NCI-H526 (cell line): ENCODE data around the gene NUP50.

Experiments
- DNase-seq, 2 experiments: peaks; one replicate each; lab custom pipeline; 2025; lab: John Stamatoyannopoulos, UW

The NUP50 gene

DNA sequence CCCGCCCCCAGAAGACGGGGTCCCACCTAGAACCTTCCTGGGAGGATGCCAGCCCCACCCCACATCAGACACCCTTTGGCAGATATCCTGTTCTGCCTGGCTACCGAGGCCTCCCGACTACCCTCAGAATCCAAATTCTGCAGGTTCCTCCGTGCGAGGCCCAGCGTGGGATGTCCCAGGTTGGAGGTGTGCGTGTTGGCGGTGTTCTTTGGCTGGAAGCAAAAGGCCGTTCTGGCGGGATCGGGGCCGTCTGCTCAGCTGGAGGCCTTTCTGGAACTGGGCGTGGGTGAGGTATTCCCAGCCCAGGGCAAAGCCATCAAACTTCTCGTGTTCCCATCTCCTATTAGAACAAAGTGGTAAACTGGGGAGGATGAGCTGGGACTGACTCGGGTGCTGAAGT is 32.6 kb downstream of the NUP50 start:
- DNase-seq: no peak

DNA sequence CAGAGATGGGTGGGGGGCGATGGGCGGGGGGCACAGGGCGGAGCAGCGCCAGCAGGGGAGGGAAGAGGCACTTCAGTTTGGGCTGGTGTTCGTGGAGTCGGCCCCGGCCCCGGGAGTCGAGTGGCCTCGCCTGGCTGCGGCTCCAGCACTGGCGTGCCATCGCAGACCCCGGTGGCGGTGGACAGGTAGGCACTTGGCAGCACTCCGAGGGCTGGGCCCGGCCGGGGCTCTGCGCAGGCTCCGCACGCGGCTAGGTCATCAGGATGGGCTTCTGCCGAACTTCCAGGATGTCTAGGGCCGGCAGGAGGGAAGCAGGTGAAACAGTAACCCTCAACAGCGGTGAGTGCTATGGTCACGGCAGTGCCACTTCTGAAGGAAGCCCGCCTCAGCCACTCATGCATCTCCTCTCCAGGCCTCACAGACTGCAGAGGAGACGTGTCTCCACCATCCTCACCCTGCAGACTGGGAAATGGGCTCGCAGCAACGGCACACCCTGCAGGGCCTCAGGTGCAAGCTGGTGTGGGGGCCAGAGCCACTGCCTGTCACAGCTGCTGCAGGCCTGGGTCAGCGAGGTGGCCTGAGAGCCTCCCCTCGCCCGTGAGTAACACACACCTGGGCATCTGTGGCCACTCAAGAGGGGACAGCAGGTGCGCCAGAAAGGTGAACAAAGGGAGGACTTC is 33.3 kb downstream of the NUP50 start:
- DNase-seq: no peak

DNA sequence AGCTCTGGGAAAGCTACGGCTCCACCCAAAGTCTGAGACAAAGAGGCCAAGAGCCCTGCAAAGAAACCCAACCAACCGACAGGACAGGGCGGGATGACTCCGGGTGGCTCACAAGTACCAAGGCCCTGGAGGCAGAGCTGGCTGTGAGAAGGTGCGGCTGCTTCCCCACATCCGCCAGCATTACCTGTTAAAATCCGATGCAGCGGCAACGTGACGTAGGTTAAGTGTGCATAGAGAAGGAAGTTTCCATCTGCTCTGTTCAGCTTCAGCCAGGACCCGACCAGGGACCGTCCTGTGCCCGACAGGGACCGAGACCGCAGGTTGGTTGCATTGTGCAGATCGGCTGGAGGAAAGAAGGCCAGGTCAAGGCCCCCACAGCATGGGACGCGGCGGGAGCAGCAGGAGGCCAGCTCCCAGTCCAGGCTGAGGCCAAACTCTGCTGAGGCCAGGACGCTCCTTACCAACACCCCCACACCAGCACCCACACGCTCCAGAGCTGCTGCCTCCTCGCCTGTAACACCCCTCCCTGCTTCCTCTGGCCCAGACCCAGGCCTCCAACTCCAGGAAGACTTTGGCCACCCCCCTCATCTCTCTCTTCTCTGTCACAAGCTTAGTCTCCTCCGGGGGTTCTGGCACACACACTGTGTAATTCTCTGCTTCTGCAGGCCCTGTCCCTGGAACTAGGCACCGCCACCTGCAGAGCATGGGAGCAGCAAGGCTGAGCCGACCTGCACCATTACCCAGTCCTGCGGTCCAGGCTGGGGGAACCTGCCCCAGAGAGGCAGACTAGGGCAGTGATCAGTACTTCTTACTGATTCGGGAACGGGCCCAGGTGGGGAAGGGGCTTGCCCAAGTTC is 34.1 kb downstream of the NUP50 start:
- no peak for DNase-seq

GRCh38 chr22:45198463-45198795 is 34.7 kb downstream of the NUP50 start:
- no peak for DNase-seq

- no peak for DNase-seq
Measured at GRCh38 chr22:45199723-45200122, 36.0 kb downstream of the NUP50 start.

GRCh38 chr22:45200230-45200629 is 36.5 kb downstream of the NUP50 start:
- no peak for DNase-seq

DNA sequence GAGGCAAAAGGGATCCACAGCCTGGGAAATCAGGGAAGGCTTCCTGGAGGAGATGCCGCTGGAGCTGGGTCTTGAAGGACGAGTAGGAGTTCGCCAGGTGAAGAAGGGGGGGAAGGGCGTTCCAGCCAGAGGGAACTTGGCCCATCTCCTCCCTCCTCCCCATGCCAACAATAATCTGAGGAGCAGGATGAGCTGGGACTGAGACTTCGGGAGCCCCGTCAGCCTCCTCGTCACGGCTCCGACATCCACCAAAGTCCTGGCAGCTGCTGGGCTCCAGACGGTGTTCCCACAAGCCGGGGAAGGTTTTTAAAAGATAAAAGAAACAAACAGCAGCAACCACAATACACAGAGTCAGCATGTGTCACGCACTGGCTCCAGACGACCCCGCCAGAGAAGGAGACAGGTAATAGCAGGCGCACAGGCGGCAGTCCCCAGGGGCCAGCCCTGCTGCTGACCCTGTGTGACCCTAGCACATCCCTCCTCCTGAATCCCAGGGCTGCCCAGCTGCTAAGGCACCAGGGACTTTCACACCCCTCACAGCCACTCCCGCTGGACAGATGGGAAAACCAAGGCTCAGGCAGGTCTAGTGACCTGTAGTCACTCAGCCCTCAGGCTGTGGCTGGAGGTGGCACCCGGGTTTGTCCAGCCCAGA is 37.3 kb downstream of the NUP50 start:
- DNase-seq: no peak

- no peak for DNase-seq
Measured at GRCh38 chr22:45201678-45202332, 38.1 kb downstream of the NUP50 start.

- no peak for DNase-seq
Measured at GRCh38 chr22:45202333-45203149, 38.8 kb downstream of the NUP50 start.

DNA sequence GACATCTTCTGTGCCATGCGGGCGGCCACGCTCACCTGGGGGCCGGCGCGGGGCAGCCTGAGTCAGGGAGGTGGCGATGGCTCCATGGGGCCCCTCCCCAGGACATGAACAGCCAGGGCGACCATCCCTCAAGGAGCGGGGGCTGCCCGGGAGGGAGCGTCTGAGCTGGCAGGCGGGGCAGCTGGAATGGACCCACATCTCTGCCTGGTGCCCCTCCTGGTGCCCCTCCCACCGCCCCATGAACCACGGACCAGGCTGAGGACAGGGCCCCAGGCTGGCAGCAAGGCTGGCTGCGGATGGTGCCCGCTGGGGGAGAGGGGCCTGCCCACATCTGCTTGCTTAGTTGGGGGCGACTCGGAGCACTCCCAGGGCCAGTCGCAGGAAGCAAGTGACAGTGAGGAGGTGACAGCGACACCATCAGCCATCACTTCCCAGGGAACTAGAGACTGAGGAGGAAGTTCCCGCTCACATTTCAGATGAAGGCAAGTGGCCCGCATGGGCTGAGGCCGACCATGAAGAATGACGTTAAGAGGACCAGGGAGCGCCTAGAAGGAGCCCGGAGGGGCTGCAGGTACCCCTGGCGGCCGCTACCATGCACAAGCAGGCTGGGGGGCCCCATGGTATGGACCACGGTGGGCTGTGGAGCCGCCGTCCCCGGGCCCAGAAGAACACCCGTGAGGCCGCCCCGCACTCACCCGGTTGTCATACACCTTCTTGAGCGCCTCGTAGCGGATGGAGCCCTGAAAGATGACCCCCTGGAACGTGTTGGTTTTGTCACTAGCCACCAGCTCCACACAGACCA is 39.6 kb downstream of the NUP50 start:
- DNase-seq: no peak

- no peak for DNase-seq
Measured at GRCh38 chr22:45204241-45204640, 40.5 kb downstream of the NUP50 start.

DNA sequence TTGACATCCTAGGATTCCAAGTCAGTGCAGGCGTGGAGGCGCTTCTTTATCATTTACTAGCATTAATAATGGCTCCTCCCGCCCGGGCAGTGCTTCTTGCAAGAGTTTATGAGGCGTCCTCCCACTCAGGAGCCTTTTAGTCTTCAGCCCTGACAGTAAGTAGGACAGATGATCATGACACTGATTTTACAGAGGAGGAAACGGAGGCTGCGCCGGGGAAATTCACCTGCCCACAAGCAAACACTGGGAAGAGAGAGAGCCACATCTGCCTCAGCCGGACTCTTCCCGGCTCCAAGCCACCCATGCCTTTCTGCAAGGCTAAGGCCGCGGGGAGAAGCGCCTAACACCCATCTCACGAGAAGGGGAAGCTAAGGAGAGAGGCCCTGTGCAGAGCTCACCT is 41.1 kb downstream of the NUP50 start:
- DNase-seq: no peak

DNA sequence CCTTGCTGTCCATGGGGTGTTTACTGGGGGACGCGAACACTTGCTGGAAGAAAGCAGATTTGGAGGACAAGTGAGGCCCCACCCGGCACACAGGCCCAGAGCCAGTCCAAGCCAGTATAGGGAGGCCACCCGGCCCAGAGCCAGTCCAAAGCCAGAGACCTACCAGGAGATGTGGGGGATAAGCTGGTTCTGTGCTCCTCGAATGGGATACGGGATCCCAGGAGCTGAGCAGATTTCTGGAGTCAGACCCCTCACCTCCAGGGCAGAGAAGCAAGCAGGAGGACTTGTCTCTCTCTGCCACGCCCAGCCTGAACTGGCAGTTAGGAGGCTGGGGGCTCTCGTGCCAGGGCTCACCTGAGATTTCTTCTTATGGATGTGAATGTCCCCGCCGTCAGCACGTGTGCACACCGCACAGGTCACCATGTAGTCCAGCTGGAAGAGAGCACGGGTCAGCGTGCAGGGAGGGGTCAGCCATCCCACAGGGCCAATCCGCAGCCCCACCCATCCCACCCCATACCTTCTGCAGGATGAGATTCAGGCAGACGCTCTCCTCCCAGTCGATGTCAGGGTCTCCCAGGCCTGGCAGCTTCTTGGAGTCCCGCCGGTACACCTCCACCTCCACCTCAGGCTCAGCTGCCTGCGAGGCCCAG is 41.7 kb downstream of the NUP50 start:
- no peak for DNase-seq

GRCh38 chr22:45206233-45206632 is 42.5 kb downstream of the NUP50 start:
- no peak for DNase-seq

- no peak for DNase-seq
Measured at GRCh38 chr22:45207533-45207932, 43.8 kb downstream of the NUP50 start.

DNA sequence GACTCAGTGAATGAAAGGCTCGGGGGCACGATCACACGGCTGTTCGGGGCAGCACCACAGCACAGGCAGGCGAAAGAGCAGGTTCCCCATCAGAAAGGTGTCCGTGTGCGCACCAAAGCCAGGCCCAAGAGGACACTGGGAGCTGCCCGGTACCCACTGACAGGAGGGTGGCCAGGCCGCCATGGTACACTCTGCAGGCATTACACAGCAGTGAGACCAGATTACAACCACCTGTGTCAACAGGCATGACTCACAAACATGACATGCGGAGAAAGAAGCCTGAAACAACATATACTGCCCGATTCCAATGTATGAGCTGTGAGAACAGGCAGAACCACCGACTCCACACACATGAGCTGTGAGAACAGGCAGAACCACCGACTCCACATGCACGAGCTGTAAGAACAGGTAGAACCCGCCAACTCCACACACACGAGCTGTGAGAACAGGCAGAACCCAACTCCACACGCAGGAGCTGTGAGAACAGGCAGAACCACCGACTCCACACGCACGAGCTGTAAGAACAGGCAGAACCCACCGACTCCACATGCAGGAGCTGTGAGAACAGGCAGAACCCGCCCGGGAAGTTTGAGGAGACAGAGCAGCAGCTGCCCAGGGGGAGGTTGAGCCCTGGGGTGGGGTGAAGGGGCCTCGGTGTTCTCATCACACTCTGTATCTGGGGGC is 44.4 kb downstream of the NUP50 start:
- DNase-seq: no peak

DNA sequence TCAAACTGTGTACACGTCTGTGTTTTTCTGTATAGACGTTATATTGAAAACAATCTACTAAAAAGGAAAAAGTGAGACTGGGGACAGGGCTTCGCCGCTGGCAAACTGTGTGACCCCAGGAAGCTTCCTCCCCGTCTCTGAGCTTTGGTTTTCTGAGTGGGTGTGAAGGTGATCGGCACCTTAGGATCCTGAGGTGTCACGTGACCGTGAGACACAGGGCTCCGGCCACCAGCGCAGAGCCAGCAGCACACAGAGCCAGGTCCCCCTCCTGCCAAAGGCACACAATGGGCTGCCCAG is 44.9 kb downstream of the NUP50 start:
- no peak for DNase-seq

DNA sequence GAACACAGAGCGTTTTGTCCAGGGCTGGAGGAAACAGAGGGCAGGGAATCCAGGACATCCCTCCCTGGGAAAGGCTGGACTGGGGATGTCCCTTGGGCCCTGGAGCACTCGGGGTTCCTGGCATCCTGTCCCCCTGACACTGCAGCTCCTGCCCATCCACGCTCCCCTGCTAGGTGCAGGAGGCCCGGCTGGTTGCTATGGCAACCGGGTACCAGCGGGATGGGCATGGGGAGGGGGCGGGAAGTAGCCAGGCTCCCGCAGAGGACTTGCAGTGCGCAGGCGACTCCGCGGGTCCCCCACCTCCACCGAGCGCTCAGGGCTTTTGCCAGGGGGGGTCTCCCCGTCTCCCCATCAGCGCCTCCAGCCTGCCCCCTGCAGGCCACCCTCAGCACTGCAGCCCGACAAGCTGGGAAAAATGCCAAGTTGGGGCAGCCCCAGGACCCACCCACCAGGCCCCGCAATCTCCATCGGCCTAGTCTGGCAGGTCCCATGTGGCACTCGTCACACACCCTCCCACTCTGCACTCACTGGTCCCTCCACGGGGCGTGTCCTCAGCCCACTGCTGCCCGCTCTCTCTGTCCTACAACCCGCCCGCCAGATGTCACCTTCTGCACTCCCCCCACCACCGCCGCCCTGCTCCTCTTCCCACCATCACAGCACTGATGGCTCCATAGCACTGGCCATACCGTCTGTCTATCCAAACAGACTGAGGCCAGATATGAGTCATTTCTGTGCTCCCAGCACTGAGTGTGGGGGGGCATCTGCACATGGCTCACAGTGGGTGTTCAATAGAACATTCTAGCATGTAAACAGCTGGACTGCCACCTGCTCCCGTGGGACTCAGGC is 45.5 kb downstream of the NUP50 start:
- DNase-seq: no peak

DNA sequence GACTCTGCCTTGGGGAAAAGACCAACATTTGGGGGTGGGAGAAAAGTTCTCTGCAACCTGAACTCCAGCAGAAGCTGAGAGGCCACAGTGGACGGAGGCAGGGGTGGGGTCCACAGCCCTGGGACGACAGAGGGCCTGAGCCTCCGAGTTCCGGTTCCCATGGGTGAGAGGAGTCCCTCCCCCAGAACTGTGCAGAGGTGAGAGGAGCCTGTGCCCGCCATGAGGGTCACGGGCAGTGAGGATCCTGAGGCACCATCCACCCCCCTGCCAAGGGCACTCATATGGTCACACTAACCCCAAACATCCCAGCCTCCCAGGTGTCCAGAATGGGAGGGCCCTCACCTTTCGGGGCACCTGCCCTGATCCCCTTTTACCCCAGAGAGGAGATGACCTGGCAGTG is 46.4 kb downstream of the NUP50 start:
- DNase-seq: no peak
